ENCODE data around the gene DNAJB13.

DNA sequence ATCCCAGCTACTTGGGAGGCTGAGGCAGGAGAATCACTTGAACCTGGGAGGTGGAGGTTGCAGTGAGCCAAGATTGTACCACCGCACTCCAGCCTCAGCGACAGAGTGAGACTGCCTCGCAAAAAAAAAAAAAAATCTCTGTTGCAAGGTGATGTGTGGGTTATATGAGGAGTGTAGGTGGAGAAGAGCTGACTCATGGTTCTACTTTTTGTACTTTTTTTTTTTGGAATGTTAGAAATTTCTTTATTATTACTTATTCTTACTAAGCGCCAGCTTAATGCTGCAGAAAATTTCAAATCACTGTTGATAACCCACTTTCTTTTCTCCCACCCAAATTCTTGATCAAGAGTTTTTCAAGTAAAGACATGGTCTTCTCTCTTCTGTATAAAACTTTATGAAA, 29.6 kb upstream of the DNAJB13 start:
- TF ChIP-seq, protein P1, sequence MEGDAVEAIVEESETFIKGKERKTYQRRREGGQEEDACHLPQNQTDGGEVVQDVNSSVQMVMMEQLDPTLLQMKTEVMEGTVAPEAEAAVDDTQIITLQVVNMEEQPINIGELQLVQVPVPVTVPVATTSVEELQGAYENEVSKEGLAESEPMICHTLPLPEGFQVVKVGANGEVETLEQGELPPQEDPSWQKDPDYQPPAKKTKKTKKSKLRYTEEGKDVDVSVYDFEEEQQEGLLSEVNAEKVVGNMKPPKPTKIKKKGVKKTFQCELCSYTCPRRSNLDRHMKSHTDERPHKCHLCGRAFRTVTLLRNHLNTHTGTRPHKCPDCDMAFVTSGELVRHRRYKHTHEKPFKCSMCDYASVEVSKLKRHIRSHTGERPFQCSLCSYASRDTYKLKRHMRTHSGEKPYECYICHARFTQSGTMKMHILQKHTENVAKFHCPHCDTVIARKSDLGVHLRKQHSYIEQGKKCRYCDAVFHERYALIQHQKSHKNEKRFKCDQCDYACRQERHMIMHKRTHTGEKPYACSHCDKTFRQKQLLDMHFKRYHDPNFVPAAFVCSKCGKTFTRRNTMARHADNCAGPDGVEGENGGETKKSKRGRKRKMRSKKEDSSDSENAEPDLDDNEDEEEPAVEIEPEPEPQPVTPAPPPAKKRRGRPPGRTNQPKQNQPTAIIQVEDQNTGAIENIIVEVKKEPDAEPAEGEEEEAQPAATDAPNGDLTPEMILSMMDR (conservative IDR thresholded peaks at IDR 0.05; ENCODE audit: low read depth, low read length) = no peak
- TF ChIP-seq RFX5 (IDR thresholded peaks at IDR 0.05; ENCODE audit: low read depth, low read length) (no peak), POLR2A (IDR thresholded peaks at IDR 0.05; ENCODE audit: low read depth, low read length) (no peak), RAD21 (IDR thresholded peaks at IDR 0.05; ENCODE audit: low read length) (no peak), CEBPB (IDR thresholded peaks at IDR 0.05; ENCODE audit: low read depth, low read length) (no peak), FOS (IDR thresholded peaks at IDR 0.05; ENCODE audit: low read depth, low read length) (no peak), MXI1 (IDR thresholded peaks at IDR 0.05; ENCODE audit: borderline replicate concordance, low read depth, low read length) (no peak), MAZ (IDR thresholded peaks at IDR 0.05; ENCODE audit: borderline replicate concordance, low read depth, low read length) (no peak), RCOR1 (IDR thresholded peaks at IDR 0.05; ENCODE audit: insufficient replicate concordance, low read length) (no peak), SMC3 (IDR thresholded peaks at IDR 0.05; ENCODE audit: low read depth, low read length) (no peak)
- TF ChIP-seq, protein P2, sequence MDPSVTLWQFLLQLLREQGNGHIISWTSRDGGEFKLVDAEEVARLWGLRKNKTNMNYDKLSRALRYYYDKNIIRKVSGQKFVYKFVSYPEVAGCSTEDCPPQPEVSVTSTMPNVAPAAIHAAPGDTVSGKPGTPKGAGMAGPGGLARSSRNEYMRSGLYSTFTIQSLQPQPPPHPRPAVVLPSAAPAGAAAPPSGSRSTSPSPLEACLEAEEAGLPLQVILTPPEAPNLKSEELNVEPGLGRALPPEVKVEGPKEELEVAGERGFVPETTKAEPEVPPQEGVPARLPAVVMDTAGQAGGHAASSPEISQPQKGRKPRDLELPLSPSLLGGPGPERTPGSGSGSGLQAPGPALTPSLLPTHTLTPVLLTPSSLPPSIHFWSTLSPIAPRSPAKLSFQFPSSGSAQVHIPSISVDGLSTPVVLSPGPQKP (IDR thresholded peaks at IDR 0.05; ENCODE audit: borderline replicate concordance, low read depth, low read length) = no peak
- TF ChIP-seq, protein P3, sequence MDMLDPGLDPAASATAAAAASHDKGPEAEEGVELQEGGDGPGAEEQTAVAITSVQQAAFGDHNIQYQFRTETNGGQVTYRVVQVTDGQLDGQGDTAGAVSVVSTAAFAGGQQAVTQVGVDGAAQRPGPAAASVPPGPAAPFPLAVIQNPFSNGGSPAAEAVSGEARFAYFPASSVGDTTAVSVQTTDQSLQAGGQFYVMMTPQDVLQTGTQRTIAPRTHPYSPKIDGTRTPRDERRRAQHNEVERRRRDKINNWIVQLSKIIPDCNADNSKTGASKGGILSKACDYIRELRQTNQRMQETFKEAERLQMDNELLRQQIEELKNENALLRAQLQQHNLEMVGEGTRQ (IDR thresholded peaks at IDR 0.05; ENCODE audit: low read depth, low read length) = no peak

Measured in IMR-90 (cell line).